Suprapubic skin (tissue), 4 donors: Measurements from ENCODE around the gene NR5A2. TPM values are rescaled to one million over a fixed set of nuclear protein-coding genes. Genes with fewer than 3 reads are reported as not detected.

ENCODE experiments used
- DNase-seq, 2 donors: peaks; one replicate each; pipeline ENCODE4 v3.0.0-alpha.2; 2019; ENCODE audit warnings: low spot score in 2 of 2
- H3K27ac ChIP-seq: fragments of 200-600 bp; sonication (generic); one replicate; pipeline ENCODE4 v1.5.1; 2019
- H3K27me3 ChIP-seq: fragments of 200-600 bp; sonication (generic); one replicate; pipeline ENCODE4 v1.5.1; 2019
- H3K36me3 ChIP-seq: fragments of 200-600 bp; sonication (generic); one replicate; pipeline ENCODE4 v1.5.1; 2019
- H3K4me1 ChIP-seq: fragments of 200-600 bp; sonication (generic); one replicate; pipeline ENCODE4 v1.5.1; 2019
- H3K4me3 ChIP-seq: fragments of 200-600 bp; sonication (generic); one replicate; pipeline ENCODE4 v1.5.1; 2019; ENCODE audit warnings: mild to moderate bottlenecking
- H3K9me3 ChIP-seq: fragments of 200-600 bp; sonication (generic); one replicate; pipeline ENCODE4 v1.5.1; 2019
- CTCF ChIP-seq, 2 donors: fragments of 200-600 bp in 1 of 2; fragments of 450-650 bp in 1 of 2; sonication (generic) in 1 of 2; IDR thresholded peaks; one replicate each; pipeline ENCODE4 v1.5.1; 2016 to 2019; ENCODE audit warnings: antibody characterized with exemption in 2 of 2, mild to moderate bottlenecking in 1 of 2, moderate library complexity in 1 of 2
- EP300 ChIP-seq: sonication (generic); formaldehyde crosslinking; IDR thresholded peaks from one replicate; pipeline ENCODE4 v1.6.1; 2017; ENCODE audit warnings: antibody characterized with exemption
- POLR2A ChIP-seq, 2 donors: fragments of 450-650 bp; IDR thresholded peaks; one replicate each; pipeline ENCODE4 v1.6.1; 2017; ENCODE audit warnings: antibody characterized with exemption in 2 of 2, mild to moderate bottlenecking in 2 of 2, moderate library complexity in 2 of 2
- POLR2AphosphoS5 ChIP-seq, 3 donors: sonication (generic); formaldehyde crosslinking; IDR thresholded peaks; one replicate each; pipeline ENCODE4 v1.6.1; 2017; ENCODE audit warnings: antibody characterized with exemption in 3 of 3
- WGBS: methylation state at CpG from one replicate; pipeline ENCODE4 v1.1.5; 2018; 5-methylcytosine and 5-hydroxymethylcytosine counted together
- total RNA-seq, 4 donors: library from RNA; depleted of rRNA; stranded (reverse); fragments of >200 nt; gene quantifications; one replicate each; pipeline ENCODE4 v1.1.0, GENCODE V29; 2016

The NR5A2 gene
- total RNA-seq, 4 donors from 2014 or later = 0.49 to 3.3 (median 0.96) TPM

- TF ChIP-seq CTCF (IDR thresholded peaks at IDR 0.05) (no peak), EP300 (no peak), POLR2A (IDR thresholded peaks at IDR 0.05) (no peak), POLR2AphosphoS5 (IDR thresholded peaks at IDR 0.05) (no peak)
- 63% methylated on average over 1 of the region's 1 CpG for WGBS
- Histone ChIP-seq H3K27me3 (peaks cover 18% of the 10 kb centered on the region), H3K36me3 (no peaks in the 10 kb centered on the region), H3K4me3 (no peak overlapping the region), H3K4me1 (no peaks in the 10 kb centered on the region), H3K27ac (no peak overlapping the region), H3K9me3 (no peaks in the 10 kb centered on the region)
- no peak for DNase-seq
Observed at GRCh38 chr1:200021577-200022238, 5.8 kb upstream of the NR5A2 start.

- Histone ChIP-seq H3K9me3 (no peaks in the 10 kb centered on the region), H3K27me3 (peaks cover 21% of the 10 kb centered on the region), H3K36me3 (no peaks in the 10 kb centered on the region), H3K4me1 (no peaks in the 10 kb centered on the region), H3K27ac (no peak overlapping the region), H3K4me3 (no peak overlapping the region)
- 73% methylated on average over 4 of the region's 4 CpGs for whole genome bisulfite sequencing
- TF ChIP-seq POLR2AphosphoS5 (IDR thresholded peaks at IDR 0.05) (no peak), CTCF (IDR thresholded peaks at IDR 0.05) (no peak), POLR2A (IDR thresholded peaks at IDR 0.05) (no peak)
- no peak for DNase-seq
Observed at GRCh38 chr1:200022239-200022804, 5.2 kb upstream of the NR5A2 start.

GRCh38 chr1:200028586-200029034 is 1.1 kb downstream of the NR5A2 start:
- TF ChIP-seq EP300 (no peak), POLR2AphosphoS5 (IDR thresholded peaks at IDR 0.05) (no peak), CTCF (IDR thresholded peaks at IDR 0.05) (no peak), POLR2A (IDR thresholded peaks at IDR 0.05) (no peak)
- DNase-seq = no peak
- H3K27me3 ChIP-seq = peaks cover 76% of the 10 kb centered on the region
- H3K36me3 ChIP-seq = no peaks in the 10 kb centered on the region
- no peaks in the 10 kb centered on the region for H3K9me3 ChIP-seq
- no peak overlapping the region for H3K27ac ChIP-seq
- WGBS = 5% methylated on average over 2 of the region's 2 CpGs
- peaks cover 12% of the 10 kb centered on the region for H3K4me1 ChIP-seq
- H3K4me3 ChIP-seq = peak overlapping the region; percentile 49

DNA sequence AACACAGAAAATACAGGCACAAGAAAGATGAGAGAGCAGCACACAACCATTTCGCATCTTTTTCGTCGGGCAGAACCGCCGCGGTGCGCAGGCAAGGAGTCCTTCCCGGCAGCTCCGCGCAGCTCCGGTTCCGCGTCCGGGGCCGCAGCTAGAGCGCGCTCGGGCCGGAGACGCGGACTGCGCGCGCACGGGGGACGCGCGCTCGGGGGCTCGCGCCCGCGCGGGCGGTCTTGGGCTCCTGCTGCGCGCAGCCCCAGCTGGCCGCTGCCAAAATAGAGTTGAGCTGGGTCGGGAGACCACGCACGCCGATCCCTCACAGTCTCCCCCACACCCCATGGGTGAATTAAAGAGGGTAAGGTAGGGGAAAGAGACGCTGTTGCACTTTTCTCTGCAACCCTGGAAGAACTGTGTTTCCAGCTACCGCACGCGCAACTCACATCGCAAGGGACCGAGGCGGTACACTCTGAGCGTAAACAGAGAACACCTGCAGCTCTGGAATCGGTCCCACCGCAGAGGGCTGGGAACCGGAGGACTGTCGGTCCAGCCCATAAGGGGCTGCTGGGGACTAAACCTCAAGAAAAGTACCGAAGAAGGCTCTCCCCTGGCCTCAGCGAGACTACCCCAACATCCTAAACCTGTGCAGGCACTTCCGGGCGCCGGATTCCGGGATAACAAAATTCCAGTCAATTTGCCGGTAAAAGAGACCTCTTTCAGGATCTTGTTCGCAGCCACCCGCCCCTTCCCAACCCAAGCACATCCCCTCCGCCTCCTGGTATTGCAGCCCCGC is 1.7 kb downstream of the NR5A2 start:
- WGBS = 5% methylated on average over 27 of the region's 65 CpGs
- Histone ChIP-seq H3K4me1 (peaks cover 13% of the 10 kb centered on the region), H3K27ac (no peak overlapping the region), H3K9me3 (no peaks in the 10 kb centered on the region), H3K36me3 (no peaks in the 10 kb centered on the region), H3K4me3 (peak overlapping the region; percentile 49), H3K27me3 (peaks cover 82% of the 10 kb centered on the region)
- no peak for DNase-seq
- TF ChIP-seq CTCF (IDR thresholded peaks at IDR 0.05) (no peak), POLR2AphosphoS5 (IDR thresholded peaks at IDR 0.05) (no peak), POLR2A (IDR thresholded peaks at IDR 0.05) (no peak), EP300 (no peak)

DNA sequence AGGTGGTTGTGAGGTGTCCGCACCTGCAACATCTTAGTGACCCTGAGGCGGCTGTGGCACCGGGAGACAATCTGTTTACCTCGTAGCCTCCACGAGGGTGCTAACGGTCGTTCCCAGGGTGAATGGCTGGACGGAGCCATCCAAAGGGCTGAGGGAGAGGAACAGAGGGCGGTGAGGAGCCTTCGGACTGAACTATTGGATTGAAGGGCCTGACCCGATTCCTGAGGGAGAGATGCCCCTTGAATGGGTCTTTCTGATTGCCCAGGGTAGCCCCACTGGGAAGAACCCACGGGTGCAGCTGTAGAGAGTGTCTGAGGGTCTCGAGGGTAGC is 2.3 kb downstream of the NR5A2 start:
- peaks cover 19% of the 10 kb centered on the region for H3K4me1 ChIP-seq

More for the DNA sequence above, 2.3 kb downstream of the NR5A2 start:
- no peaks in the 10 kb centered on the region for H3K36me3 ChIP-seq
- WGBS = 19% methylated on average over 12 of the region's 13 CpGs
- no peaks in the 10 kb centered on the region for H3K9me3 ChIP-seq
- no peak overlapping the region for H3K27ac ChIP-seq
- TF ChIP-seq POLR2A (IDR thresholded peaks at IDR 0.05) (no peak), EP300 (no peak)
- DNase-seq = no peak
- H3K4me3 ChIP-seq = peak overlapping the region; percentile 49
- H3K27me3 ChIP-seq = peaks cover 87% of the 10 kb centered on the region
